ENCODE data around the gene CLASRP.

GRCh38 chr19:45047188-45047797 is 8.4 kb downstream of the CLASRP start:
- TF ChIP-seq SUZ12 (IDR thresholded peaks at IDR 0.05; ENCODE audit: extremely low read depth, insufficient read depth, insufficient read length), result no peak
- no peak for TF ChIP-seq YY1 (IDR thresholded peaks at IDR 0.05; ENCODE audit: insufficient read depth, insufficient read length)

All from NT2/D1 (cell line).